GM12865 (cell line): Measurements from ENCODE around the gene THYN1.

Experiments
- DNase-seq: peaks from one replicate; pipeline ENCODE4 v3.0.0; 2010; ENCODE audit warnings: low read depth
- H3K4me3 ChIP-seq: 2 replicates; pipeline ENCODE4 v1.5.1; 2011; ENCODE audit warnings: mild to moderate bottlenecking, low read depth, low read length, control low read depth
- CTCF ChIP-seq: IDR thresholded peaks from 2 replicates; pipeline ENCODE4 v1.5.1; 2011; ENCODE audit warnings: low read length, control low read depth, low read depth, inconsistent platforms; ENCODE audit not compliant: insufficient read depth; ENCODE audit errors: missing control alignments

The THYN1 gene

GRCh38 chr11:134278356-134278755 lies 25.2 kb upstream of the THYN1 start:
- no peak for TF ChIP-seq CTCF
- H3K4me3 ChIP-seq: no peak overlapping the region
- DNase-seq: no peak

GRCh38 chr11:134277183-134278001 lies 24.2 kb upstream of the THYN1 start:
- no peak for DNase-seq
- H3K4me3 ChIP-seq: no peak overlapping the region
- TF ChIP-seq CTCF: no peak

- DNase-seq: no peak
- no peak for TF ChIP-seq CTCF
- H3K4me3 ChIP-seq: no peak overlapping the region
These were observed 23.4 kb upstream of the THYN1 start for GRCh38 chr11:134276396-134277182.

DNA sequence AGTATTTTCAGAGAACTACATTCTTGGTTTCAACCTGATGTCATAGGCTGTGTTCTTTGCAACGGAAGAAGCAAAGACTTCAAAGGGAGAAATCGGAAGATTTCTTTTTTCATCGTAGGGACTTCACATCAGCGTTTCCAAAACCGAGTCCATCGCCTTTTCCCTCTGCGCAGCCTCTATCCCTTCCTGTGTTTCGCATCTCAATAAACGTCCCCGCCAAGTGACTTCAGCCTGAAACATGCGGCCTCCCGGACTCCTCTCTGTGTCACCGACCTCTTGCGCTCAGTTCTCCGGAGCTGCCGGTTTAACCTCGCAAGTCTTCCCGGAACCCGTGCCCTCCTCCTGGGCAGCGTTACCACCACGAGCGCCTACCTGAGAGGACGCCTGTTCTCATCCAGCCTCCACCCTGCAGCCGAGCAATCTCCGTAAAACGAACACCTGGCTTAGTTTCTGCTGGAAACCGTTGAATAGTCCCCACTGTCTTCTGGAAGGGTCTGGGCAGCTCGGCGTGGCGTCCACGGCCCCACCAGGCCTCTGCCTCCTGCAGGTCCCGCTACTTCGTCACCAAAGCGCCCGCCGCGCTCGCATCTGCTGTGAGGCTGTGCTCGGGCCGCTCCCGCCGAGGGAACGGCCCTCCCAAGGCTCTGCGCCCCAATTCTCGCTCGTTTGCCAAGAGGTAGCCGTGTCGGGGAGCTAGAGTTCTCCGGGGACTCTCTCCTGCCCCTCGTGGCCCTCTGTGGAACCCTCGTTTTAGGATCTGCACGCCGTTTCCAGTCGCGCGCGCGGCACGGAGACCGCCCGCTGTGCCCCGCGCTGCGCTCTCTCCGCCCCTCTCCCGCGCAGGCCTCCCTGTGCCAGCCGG lies 22.6 kb upstream of the THYN1 start, which contains the start of gene GLB1L3:
Gene GLB1L3 (plus strand): TSS at position 846 of the 862 bp plus-strand sequence. CDS start 362 bp downstream, outside the sequence.
- DNase-seq: peak; percentile 45
- H3K4me3 ChIP-seq: peak within 1 kb of the TSS; percentile 47
- peak; percentile 35 for TF ChIP-seq CTCF

DNA sequence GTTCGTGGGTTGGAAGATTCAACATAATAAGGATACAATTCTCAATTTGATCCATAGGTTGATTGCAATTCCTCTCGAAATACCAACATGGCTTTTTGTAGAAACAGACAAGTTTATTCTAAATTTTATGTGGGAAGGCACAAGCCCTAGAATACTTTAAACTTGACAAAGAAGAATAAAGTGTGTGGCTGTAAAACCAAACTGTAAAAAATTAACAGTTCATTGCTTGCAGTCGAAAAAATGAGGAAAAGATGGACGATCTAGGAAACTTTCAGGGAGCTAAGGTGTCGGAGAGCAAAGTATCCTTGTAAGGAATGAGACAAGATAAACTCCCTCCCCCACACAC lies 22.0 kb upstream of the THYN1 start:
- DNase-seq: no peak
- no peak for TF ChIP-seq CTCF
- H3K4me3 ChIP-seq: peak overlapping the region; percentile 47; the same call in 1 of the 2 replicates

DNA sequence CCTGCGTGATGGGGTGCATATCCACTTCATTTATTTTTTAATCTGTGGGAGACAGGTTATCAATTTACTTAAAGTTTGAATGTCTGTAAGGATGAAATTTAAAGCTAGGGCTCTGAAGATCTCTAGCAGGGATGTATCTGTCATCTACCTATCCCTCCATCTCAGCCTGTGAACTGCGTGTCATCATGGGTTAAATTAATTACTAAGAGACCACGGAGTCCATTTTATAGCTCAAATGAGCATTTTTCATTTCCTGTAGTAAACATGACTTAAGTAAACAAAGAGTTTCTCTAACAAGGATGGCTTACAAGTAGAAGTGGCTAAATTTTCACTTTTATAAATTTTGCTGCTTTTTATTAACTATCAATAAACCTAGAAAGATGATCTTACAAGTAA lies 20.2 kb upstream of the THYN1 start:
- no peak for DNase-seq
- no peak for TF ChIP-seq CTCF
- H3K4me3 ChIP-seq: no peak overlapping the region
